NCI-H82 (cell line): ENCODE measurements around the gene PSD4.
"Not testable (repeated sequence)": the region's sequence is repeated elsewhere in the genome, so short reads cannot be mapped to it uniquely, and the experiment has no call there.

Experiments used
- DNase-seq: peaks from one replicate; lab custom pipeline; 2025; lab: John Stamatoyannopoulos, UW

The PSD4 gene

DNA sequence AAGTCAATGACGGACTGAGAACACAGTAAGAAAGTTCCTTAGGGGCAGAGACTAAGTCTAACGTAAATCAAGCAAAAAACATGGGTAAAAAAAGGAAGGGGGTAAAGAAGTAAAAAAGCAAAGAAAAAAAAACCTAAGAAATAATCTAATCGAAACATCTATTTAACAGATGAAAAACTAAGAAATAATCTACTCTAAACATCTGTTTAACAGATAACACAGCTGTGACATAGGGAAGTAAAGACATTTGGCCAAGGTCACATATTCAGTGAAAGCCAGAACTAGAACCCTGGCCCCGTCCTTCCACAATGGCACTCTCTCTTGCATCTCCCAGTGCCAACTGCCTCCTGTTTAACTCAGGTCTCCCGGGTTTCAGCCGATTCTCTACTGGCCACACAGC, 48.1 kb downstream of the PSD4 start:
- DNase-seq = no peak

- no peak for DNase-seq
Observed at GRCh38 chr2:113223813-113224212, 50.0 kb downstream of the PSD4 start.

DNA sequence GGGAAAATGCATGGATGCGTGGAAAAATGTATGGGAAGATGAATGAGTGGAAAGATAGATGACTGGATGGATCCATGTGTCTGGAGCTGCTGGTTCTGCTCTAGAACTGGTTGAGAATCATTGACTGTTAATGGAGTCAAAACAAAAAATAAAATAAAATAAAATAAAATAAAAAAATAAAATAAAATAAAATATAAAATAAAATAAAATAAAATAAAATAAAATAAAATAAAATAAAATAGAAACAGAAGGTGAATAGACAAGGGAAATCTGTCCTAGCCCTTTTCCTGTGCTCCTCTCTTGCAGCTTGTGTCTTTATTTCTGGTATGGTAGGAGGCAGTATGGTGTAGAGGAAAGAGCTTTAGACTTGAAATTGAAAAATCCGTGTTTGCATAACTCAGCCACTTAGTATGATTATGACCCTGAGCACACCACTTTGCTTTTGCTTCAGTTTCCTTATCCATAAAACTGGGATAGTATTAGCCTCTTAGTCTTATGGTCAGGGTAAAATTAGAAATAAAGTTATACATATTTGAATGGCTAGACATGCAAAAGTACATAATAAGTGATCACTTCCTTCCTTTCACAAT, 51.0 kb downstream of the PSD4 start:
- no peak for DNase-seq

- DNase-seq = no peak
Observed at GRCh38 chr2:113225263-113226259, 51.8 kb downstream of the PSD4 start.

DNA sequence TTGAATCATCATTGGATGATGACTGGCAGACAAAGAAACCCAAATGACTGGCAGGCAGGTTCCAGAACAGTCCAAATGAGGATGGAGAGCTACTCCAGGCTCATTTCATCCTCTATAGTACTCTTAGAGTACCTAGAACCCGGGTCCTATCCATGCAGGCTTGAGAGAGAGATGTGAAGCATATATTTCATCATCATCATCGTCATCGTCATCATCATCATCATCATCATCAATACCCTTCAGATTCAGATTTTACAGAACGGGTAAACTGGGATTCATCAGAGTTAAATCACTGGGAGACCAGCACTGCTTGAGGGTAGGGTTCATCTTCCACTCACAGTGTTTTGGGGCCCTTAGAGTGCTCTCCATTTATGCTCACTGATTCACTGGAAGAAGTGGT, 52.7 kb downstream of the PSD4 start:
- no peak for DNase-seq

- no peak for DNase-seq
Observed at GRCh38 chr2:113227290-113227689, 53.5 kb downstream of the PSD4 start.

- DNase-seq = no peak
Observed at GRCh38 chr2:113227698-113228097, 53.9 kb downstream of the PSD4 start.

DNA sequence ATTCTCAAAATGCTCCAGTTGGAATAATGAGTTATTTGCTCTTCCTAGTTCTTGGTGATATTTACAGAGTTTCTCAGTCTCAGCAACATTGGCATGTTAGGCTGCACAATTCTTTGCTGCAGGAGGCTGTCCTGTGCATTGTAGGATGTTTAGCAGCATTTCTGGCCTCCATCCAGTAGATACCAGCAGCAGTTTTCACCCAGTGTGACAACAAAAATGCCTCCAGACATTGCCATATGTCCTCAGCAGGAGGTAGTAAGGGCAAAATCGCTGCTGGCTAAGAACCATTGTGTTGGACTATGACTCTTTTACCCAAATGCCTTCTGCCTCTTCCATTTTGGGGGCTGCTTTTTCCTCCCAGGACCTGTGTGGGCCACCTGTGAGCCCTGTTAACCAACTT, 54.6 kb downstream of the PSD4 start:
- DNase-seq = no peak

- DNase-seq = no peak
Observed at GRCh38 chr2:113228991-113229716, 55.4 kb downstream of the PSD4 start.

DNA sequence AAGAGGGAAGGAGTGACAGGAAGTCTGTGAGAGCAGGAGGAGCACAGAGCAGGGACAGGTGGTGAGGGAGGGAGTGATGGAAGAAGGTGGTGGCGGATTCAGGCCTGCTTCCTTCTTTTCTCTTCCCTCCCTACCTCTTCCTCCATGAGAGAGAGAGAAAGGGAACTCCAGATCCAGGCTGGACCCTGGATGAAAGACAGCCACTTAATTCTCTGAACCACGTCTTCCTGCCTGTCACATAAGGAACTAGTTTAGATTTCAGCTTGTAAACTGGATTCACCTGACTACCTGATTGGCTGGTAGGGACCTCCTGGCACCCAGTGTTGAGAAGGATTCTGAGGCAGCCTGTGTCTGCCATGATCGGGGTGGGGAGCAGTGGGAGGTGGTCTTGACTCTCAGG, 56.0 kb downstream of the PSD4 start:
- no peak for DNase-seq

GRCh38 chr2:113230531-113230930, 56.8 kb downstream of the PSD4 start:
- DNase-seq = no peak

- DNase-seq = no peak
Observed at GRCh38 chr2:113231064-113231463, 57.3 kb downstream of the PSD4 start.

GRCh38 chr2:113232123-113232522, 58.4 kb downstream of the PSD4 start:
- DNase-seq = no peak

DNA sequence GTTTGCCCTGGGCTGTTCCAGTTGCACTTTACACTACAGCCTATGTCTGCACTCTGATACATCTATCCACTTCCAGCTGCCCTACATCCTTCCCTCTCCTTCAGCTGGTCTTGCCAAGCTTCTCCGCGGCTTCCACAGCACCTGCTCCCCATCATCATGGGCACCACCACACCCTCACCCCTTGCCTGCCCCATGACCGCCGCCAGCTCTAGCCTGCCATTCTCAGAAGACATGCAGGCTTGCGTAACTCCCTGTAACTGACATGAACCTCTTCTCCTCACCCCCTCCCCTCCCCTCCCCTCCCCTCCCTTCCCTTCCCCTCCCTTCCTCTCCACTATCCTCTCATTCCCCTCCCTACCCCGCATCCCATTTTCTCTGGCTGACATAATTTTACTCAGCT, 59.0 kb downstream of the PSD4 start:
- no peak for DNase-seq

DNA sequence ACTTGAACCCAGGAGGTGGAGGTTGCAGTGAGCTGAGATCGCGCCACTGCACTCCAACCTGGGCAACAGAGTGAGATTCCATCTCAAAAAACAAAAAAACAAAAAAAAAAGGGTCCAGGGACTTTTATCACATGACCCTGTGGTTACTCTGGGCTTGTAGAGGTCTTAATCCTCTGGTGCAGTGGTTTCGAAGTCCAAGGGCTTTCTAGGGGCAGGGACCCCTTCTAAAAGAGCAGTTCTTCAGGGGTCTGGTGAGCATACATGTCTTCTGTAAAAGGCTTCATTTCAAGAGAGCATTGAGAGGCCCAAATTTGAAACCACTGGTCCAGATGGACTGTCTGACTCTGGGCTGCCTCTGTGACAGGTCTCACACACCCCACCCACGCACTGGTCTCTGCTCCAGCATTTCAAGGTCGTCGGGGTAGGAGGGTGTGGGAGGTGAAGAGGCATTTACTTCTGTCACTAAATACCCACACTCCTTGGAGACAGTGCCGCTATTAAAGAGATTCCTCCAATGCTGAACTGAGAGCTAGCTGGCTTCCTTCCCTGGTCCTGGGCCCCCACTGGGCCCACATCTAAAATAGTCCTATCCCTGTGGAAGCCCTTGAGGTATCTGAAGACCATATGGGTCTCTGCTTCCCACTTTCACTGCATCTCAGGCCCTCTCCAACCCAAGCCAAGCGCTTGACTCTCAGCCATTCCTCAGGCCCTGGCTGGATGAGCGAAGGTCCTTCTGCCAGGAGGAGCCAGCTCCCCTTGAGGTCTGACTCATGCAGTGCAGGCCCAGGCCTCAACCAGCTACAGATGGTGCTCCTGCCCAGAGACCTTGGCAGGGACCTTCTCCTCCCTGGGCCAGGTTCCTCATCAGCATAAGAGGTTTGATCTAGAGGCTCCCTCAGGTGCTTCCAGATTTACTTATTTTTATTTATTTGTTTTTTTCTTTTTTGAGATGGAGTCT, 60.1 kb downstream of the PSD4 start:
- DNase-seq = peak; percentile 6

GRCh38 chr2:113234721-113235346, 61.1 kb downstream of the PSD4 start:
- no peak for DNase-seq

DNA sequence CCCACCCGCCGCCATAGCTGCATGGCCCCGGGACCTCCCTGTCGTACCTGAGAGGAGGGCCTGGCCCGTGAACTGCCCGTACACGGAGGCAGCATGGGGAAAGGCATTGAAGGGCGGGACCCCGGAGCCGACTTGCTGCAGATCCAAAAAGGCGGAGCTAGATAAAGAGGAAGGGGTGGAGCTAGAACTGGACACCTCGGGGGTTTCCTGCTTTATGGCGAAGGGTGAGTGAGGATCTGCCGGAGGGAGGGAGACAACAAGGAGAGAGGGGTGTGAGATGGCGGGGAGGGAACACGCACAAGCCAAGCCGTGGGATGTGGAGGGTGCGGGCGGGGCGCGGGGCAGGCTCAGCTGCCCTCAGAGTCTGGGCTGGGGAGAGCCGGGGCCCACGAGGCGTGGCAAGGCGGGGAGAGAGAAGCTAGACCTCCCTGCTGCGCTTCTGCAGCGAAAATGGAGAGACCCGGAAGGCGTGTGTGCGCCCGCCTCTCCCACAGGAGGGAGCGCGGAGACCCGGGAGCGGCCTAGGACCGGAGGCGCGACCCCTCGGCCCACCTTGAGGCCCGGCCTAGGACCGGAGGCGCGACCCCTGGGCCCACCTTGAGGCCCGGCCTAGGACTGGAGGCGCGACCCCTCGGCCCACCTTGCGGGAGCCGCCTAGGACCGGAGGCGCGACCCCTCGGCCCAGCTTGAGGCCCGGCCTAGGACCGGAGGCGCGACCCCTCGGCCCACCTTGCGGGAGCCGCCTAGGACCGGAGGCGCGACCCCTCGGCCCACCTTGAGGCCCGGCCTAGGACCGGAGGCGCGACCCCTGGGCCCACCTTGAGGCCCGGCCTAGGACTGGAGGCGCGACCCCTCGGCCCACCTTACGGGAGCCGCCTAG, 61.8 kb downstream of the PSD4 start:
- not testable (repeated sequence) for DNase-seq

DNA sequence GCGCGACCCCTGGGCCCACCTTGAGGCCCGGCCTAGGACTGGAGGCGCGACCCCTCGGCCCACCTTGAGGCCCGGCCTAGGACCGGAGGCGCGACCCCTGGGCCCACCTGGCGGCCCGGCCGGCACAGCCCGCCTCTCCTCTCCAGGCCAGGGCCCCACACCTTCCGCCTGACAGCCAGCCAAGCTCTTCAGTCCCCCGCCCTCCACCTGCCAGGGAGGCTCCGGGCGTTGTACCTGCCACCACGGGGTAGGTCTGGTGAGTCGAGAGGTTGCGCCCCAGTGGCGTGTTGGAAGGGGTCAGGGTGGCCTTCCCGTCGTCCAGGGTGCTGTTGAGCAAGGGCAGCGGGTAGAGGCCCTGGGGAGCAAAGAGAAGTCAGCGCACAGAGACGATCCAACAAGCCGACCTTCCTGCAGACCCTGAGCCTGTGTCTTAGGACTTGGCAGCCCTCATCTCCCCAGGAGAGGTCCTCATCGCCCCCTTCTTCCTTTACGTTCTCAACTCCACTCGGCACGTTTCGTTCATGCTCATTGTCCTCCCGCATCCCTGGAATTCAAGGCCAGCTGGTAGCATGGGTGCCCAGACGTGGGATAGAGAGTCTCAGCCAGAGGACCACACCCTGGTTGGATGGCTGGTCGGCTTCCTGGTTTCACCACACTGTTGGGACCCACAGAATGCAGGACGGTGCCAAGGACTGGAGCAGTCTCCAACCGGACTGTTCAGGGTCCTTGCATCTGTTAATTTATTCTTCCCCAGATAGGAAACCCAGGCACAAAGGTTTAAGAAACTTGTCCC, 62.8 kb downstream of the PSD4 start:
- no peak for DNase-seq

GRCh38 chr2:113237604-113238160, 63.9 kb downstream of the PSD4 start:
- no peak for DNase-seq
